Fibroblast of mammary gland (primary cell): ENCODE results near the gene IGF2BP1.

Experiments used
- DNase-seq: peaks from one replicate; pipeline ENCODE4 v3.0.0-alpha.2; 2010; ENCODE audit warnings: low read depth
- H3K4me3 ChIP-seq: 2 replicates; pipeline ENCODE4 v1.5.1; 2011; ENCODE audit warnings: low read depth, mild to moderate bottlenecking, low read length, moderate library complexity; ENCODE audit not compliant: control insufficient read depth
- TF ChIP-seq, protein P1 (sequence below): conservative IDR thresholded peaks from 2 replicates; pipeline ENCODE4 v1.5.1; 2011; ENCODE audit warnings: low read depth, low read length, inconsistent platforms; ENCODE audit not compliant: control insufficient read depth, insufficient read depth

Gene IGF2BP1

DNA sequence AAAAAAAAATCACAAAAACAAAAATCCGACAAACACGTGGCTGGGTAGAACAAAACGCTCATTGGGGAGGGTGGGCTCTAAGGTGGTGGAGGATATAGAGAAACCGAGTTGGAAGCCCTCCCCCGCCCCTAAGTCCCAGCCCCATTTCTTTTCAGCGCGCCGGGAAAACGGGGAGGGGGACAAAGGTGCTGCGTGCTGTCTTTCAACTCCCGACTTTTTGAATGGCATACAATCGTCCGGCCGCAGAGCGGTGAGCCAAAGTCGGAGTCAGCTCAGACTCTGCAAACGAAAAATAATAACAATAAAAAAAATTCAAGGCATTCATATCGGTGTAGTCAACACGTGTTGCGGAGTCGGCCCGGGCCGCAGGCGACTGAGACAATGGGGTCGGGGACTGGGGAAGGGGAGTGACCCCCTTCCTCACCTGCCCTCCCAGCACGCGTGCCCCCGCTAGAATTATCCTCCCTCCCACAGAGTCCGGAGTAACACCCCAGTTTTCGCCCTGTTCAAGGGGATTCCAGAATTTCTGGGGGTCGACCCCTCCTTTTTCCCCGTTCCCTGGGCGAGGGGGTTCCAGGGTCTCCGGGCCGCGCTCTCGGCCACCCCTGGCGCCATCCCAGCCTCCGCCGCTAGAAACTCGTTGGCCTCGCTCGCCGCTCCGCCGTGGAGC lies 1.7 kb upstream of the IGF2BP1 start:
- TF ChIP-seq, protein P1, sequence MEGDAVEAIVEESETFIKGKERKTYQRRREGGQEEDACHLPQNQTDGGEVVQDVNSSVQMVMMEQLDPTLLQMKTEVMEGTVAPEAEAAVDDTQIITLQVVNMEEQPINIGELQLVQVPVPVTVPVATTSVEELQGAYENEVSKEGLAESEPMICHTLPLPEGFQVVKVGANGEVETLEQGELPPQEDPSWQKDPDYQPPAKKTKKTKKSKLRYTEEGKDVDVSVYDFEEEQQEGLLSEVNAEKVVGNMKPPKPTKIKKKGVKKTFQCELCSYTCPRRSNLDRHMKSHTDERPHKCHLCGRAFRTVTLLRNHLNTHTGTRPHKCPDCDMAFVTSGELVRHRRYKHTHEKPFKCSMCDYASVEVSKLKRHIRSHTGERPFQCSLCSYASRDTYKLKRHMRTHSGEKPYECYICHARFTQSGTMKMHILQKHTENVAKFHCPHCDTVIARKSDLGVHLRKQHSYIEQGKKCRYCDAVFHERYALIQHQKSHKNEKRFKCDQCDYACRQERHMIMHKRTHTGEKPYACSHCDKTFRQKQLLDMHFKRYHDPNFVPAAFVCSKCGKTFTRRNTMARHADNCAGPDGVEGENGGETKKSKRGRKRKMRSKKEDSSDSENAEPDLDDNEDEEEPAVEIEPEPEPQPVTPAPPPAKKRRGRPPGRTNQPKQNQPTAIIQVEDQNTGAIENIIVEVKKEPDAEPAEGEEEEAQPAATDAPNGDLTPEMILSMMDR: no peak
- no peak for DNase-seq
- no peak overlapping the region for H3K4me3 ChIP-seq

DNA sequence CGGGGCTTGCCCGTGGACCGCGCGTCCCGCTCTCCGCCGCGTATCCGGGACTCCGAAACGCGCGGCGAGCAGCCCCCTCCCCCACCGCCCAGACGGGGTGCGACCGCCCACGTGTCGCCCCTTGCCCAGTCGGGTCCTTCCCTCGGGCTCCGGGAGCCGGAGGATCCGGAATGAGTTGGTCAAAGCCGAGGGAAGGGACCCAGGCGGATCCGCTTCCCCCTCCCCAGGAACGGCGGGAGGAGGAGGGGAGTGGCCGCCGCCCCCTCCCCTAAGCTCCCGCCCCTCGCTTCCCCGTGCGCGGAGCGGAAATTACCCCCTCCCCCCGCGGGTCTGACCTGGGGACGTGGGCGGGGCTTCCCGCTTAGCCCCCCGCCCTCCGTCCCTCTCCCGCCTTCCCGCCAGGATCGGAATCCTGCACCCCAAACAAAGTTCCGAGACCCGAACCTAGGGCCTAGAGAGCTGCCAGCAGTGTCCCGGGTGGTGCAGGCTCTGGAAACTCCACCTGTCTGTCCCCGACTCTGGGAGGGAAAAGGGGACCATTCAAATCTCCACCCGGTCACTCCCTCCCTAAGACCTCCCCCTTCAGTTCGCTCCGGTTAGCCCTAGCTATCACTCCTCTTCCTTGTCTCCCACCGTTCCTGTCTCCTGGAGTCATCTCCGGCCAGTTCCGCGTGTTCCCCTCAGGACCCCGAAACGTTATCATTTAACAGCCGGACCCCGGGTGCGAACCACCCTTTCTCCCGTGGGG lies 1.0 kb upstream of the IGF2BP1 start:
- no peak for DNase-seq
- TF ChIP-seq, protein P1: no peak
- no peak overlapping the region for H3K4me3 ChIP-seq

DNA sequence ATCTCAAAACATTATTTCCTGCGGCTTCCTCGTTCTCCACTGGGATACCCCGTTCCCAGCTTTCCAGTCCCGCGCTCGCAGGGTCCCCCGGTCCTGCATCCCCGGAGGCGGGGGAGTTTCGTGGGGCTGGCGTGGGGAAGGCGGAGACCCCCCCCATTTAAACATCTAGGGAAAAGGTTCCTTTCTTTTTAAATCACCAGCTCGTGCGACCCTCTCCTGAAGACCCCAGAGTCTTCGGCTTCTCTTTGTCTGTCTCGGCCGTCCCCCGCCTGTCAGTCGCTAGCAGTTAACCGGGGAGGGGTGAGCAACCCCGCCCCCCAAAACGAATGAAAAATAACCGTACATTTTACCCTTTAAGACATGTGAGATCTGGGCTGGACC lies 473 bp upstream of the IGF2BP1 start:
- DNase-seq: no peak
- TF ChIP-seq, protein P1: no peak
- H3K4me3 ChIP-seq: no peak overlapping the region

DNA sequence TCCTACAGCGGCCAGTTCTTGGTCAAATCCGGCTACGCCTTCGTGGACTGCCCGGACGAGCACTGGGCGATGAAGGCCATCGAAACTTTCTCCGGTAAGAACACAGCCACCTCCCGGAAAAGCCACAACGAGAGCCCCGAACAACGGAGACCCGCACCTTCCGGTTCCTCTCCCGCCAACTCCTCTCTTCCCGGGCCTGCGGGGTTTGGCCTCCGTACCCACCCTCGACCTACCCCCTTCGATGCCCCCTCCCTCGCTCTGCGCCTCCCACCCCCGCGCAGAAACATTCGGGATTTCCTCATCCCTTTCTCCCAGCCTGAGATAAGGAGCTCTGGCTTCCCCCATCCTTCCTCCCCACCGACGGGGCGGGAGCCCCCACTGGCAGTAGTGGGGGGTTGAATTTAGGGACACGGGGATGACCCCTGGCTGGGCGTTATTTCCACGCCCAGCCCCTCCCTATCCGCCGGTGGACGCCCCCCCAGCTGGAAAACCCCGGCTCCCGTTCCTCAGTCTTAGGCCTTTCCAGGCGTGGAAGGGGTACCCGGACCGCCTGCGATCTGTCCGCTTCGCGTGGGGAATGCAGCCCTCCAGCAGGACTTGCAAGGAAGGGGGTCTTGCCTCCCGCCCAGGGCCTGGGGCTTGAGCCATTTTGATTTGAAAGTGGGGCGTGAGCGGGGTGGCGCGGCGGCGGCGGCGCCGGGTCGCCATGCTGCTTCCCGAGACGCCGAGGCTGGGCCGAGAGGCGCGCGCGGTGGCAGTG lies 822 bp downstream of the IGF2BP1 start:
- TF ChIP-seq, protein P1: no peak
- no peak for DNase-seq
- peak overlapping the region; percentile 24 for H3K4me3 ChIP-seq

DNA sequence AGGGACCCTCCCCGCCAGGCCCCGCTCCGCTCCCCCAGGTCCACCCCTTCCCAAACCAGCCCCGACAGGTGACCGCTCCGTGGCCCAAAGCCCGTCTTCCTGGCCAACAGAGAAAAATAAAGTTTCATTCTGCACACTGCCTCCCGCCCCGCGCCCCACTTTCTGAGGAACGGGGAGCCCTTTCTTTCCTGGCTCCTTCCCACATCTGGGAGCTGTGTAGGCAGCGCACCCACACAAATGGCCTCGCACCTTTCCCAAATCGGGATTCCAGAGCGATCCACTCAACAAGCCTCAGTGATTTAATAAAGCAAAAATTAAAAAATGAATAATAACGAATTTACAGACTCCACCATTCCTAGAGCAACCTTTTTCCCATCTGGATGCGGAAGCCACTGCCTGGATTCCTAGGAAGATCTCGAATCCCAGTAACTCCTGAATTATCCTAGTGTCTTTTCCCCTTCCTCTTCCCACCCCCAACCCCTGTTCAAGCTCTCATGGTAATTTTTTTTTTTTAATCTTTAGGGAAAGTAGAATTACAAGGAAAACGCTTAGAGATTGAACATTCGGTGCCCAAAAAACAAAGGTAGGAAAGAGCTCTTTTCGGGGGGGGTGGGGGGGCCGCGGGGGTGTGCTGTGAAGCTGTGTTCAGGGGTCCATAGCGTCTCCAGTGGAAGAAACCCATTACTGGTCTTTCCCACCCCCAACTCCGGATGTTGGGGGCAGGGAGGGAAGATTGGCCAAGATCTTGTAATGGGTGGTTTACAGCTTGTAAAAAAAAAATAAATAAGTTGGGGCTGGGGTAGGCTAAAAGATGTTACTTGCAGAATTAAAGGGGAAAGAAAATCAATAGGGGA lies 1.6 kb downstream of the IGF2BP1 start:
- no peak for DNase-seq
- no peak overlapping the region for H3K4me3 ChIP-seq
- TF ChIP-seq, protein P1: no peak

DNA sequence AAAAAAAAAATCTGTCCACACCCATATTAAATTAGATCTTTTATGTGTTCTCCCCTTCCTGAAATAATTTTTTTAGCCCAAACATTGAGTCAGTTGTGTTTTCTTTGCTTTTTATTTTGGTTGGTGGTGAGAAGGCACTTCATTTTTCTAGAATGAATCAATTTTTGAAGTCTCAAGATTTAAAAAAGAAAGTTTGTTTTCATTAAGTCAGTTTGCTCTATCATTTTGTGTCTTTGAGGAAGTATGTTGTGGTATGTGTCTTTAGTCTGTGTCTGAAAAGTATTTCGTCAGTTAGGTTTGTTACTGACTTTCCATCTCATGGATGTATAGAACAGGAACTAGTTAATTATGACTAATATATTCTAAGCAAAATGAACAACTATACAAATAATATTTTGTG lies 3.8 kb downstream of the IGF2BP1 start:
- TF ChIP-seq, protein P1: no peak
- no peak overlapping the region for H3K4me3 ChIP-seq
- no peak for DNase-seq
